Testis (tissue), 2 donors: ENCODE data around the gene ITPKC.

ENCODE experiments used
- POLR2A ChIP-seq: fragments of 450-650 bp; IDR thresholded peaks from one replicate; pipeline ENCODE4 v1.6.1; 2017; ENCODE audit warnings: antibody characterized with exemption, mild to moderate bottlenecking, moderate library complexity
- TF ChIP-seq, protein P1 (sequence below), 3 experiments: fragments of 450-650 bp in 2 of 3; fragments of 200-600 bp in 1 of 3; sonication (generic) in 1 of 3; IDR thresholded peaks; one replicate each; pipeline ENCODE4 v1.5.1; 2016 to 2019; ENCODE audit warnings: antibody characterized with exemption in 3 of 3, mild to moderate bottlenecking in 2 of 3, moderate library complexity in 1 of 3

DNA sequence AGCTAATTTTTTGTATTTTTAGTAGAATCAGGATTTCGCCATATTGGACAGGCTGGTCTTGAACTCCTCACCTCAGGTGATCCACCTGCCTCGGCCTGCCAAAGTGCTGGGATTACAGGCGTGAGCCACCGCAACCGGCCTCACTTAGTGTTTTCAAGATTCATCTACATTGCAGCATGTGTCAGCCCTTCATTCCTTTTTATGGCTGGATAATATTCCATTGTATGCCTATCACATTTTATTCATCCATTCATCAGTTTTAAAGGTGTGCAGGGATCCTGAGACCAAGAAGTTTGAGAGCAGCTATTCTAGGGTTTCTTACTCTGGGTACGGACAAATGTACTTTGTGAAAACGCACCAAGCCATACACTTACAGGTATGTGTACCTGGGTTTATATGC, 9.3 kb upstream of the ITPKC start:
- TF ChIP-seq POLR2A, result no peak
- TF ChIP-seq, protein P1, sequence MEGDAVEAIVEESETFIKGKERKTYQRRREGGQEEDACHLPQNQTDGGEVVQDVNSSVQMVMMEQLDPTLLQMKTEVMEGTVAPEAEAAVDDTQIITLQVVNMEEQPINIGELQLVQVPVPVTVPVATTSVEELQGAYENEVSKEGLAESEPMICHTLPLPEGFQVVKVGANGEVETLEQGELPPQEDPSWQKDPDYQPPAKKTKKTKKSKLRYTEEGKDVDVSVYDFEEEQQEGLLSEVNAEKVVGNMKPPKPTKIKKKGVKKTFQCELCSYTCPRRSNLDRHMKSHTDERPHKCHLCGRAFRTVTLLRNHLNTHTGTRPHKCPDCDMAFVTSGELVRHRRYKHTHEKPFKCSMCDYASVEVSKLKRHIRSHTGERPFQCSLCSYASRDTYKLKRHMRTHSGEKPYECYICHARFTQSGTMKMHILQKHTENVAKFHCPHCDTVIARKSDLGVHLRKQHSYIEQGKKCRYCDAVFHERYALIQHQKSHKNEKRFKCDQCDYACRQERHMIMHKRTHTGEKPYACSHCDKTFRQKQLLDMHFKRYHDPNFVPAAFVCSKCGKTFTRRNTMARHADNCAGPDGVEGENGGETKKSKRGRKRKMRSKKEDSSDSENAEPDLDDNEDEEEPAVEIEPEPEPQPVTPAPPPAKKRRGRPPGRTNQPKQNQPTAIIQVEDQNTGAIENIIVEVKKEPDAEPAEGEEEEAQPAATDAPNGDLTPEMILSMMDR (IDR thresholded peaks at IDR 0.05), result no peak
